IMR-90 (cell line): Measurements from ENCODE around the gene ITGB5. TPM values are rescaled to one million over a fixed set of nuclear protein-coding genes. Genes with fewer than 3 reads are reported as not detected.

Source experiments
- ATAC-seq: fragments of 200-7000 bp; cut with Tn5 transposase; 2 replicates; pipeline ENCODE4 v1.9.1; 2020; ENCODE audit warnings: low read depth, mild to moderate bottlenecking, moderate library complexity
- BruUV-seq: library from RNA; stranded (reverse); fragments of 400-500 nt; replicated peaks from 2 replicates; lab custom pipeline; 2021; lab: Mats Ljungman, UMichigan
- CTCF ChIA-PET: fragments of 300-600 bp; formaldehyde crosslinking; extraction: SDS; loops from one replicate; lab custom pipeline; 2021; ENCODE audit warnings: antibody characterized with exemption; lab: Yijun Ruan, JAX
- POLR2A ChIA-PET: fragments of 300-600 bp; sonication (Branson Sonifier 250); formaldehyde crosslinking; loops from one replicate; lab custom pipeline; 2022; ENCODE audit warnings: antibody characterized with exemption; ENCODE audit not compliant: unreplicated experiment; lab: Charles Lee
- DNase-seq: peaks from one replicate; pipeline ENCODE4 v3.0.0; 2013
- H2AFZ ChIP-seq: replicated peaks from 2 replicates; pipeline ENCODE3; 2013; ENCODE audit warnings: low read length, mild to moderate bottlenecking; ENCODE audit not compliant: poor library complexity
- H2AK5ac ChIP-seq: 2 replicates; pipeline ENCODE4 v1.6.1; 2013; ENCODE audit warnings: low read depth, low read length, inconsistent platforms
- H2AK9ac ChIP-seq: replicated peaks from 2 replicates; pipeline ENCODE3; 2013; ENCODE audit warnings: mild to moderate bottlenecking, low read depth, low read length, moderate library complexity; ENCODE audit not compliant: poor library complexity
- H2BK120ac ChIP-seq: 2 replicates; pipeline ENCODE4 v1.6.1; 2013; ENCODE audit warnings: low read depth, low read length, inconsistent platforms
- H2BK15ac ChIP-seq: 3 replicates; pipeline ENCODE4 v1.6.1; 2013; ENCODE audit warnings: low read depth, low read length, inconsistent platforms
- H2BK20ac ChIP-seq: 2 replicates; pipeline ENCODE4 v1.6.1; 2013; ENCODE audit warnings: low read depth, mild to moderate bottlenecking, inconsistent platforms, low read length, moderate library complexity
- H2BK5ac ChIP-seq: 2 replicates; pipeline ENCODE4 v1.6.1; 2013; ENCODE audit warnings: mild to moderate bottlenecking, low read depth, low read length, inconsistent platforms; ENCODE audit not compliant: poor library complexity, severe bottlenecking
- H3K14ac ChIP-seq: replicated peaks from 2 replicates; pipeline ENCODE4 v1.6.1; 2013; ENCODE audit warnings: low read depth, low read length, inconsistent platforms
- H3K18ac ChIP-seq: 2 replicates; pipeline ENCODE4 v1.6.1; 2013; ENCODE audit warnings: low read depth, low read length, control low read depth
- H3K23ac ChIP-seq: 2 replicates; pipeline ENCODE4 v1.6.1; 2013; ENCODE audit warnings: low read depth, low read length, inconsistent platforms
- H3K27ac ChIP-seq: 2 replicates; pipeline ENCODE4 v1.5.1; 2013; ENCODE audit warnings: mild to moderate bottlenecking, control low read depth, low read length; ENCODE audit not compliant: insufficient read depth
- H3K27me3 ChIP-seq: 2 replicates; pipeline ENCODE4 v1.6.1; 2013; ENCODE audit warnings: low read length; ENCODE audit not compliant: control insufficient read depth, insufficient read depth
- H3K36me3 ChIP-seq: 2 replicates; pipeline ENCODE4 v1.6.1; 2013; ENCODE audit warnings: low read length, mixed read lengths; ENCODE audit not compliant: control insufficient read depth, insufficient read depth
- H3K4ac ChIP-seq: 2 replicates; pipeline ENCODE4 v1.6.1; 2013; ENCODE audit warnings: low read depth, low read length, inconsistent platforms
- H3K4me1 ChIP-seq: 2 replicates; pipeline ENCODE4 v1.6.1; 2013; ENCODE audit warnings: low read length, mixed read lengths; ENCODE audit not compliant: control insufficient read depth, insufficient read depth
- H3K4me2 ChIP-seq: 2 replicates; pipeline ENCODE4 v1.6.1; 2013; ENCODE audit warnings: low read depth, mild to moderate bottlenecking, control low read depth, low read length, moderate library complexity
- H3K4me3 ChIP-seq: 2 replicates; pipeline ENCODE4 v1.5.1; 2013; ENCODE audit warnings: low read depth, mild to moderate bottlenecking, control low read depth, low read length, moderate library complexity; ENCODE audit not compliant: insufficient read depth
- H3K56ac ChIP-seq: 2 replicates; pipeline ENCODE4 v1.6.1; 2013; ENCODE audit warnings: low read length, inconsistent platforms; ENCODE audit not compliant: insufficient read depth; ENCODE audit errors: extremely low read depth
- H3K79me1 ChIP-seq, 2 experiments: 2 replicates each; pipeline ENCODE4 v1.6.1; 2013; ENCODE audit warnings: low read length in 2 of 2, inconsistent platforms in 1 of 2, low read depth in 1 of 2
- H3K9ac ChIP-seq: 2 replicates; pipeline ENCODE4 v1.6.1; 2013; ENCODE audit warnings: low read depth, low read length, control low read depth
- H3K9me1 ChIP-seq: 2 replicates; pipeline ENCODE4 v1.6.1; 2013; ENCODE audit warnings: low read length, inconsistent platforms; ENCODE audit not compliant: insufficient read depth
- H3K9me3 ChIP-seq: 2 replicates; pipeline ENCODE4 v1.6.1; 2013; ENCODE audit warnings: low read length; ENCODE audit not compliant: control insufficient read depth, insufficient read depth
- H4K20me1 ChIP-seq: 2 replicates; pipeline ENCODE4 v1.6.1; 2013; ENCODE audit warnings: low read length, inconsistent platforms; ENCODE audit not compliant: insufficient read depth
- H4K5ac ChIP-seq: 2 replicates; pipeline ENCODE4 v1.6.1; 2013; ENCODE audit warnings: mild to moderate bottlenecking, low read depth, low read length, control low read depth
- H4K8ac ChIP-seq, 2 experiments: 2 replicates each; pipeline ENCODE4 v1.6.1; 2013; ENCODE audit warnings: low read depth in 2 of 2, low read length in 2 of 2, control low read depth in 1 of 2, inconsistent platforms in 1 of 2
- H4K91ac ChIP-seq: 2 replicates; pipeline ENCODE4 v1.6.1; 2013; ENCODE audit warnings: low read depth, low read length, inconsistent platforms; ENCODE audit not compliant: insufficient read depth
- BHLHE40 ChIP-seq: fragments of 150-350 bp; IDR thresholded peaks from 2 replicates; pipeline ENCODE4 v1.6.1; 2016; ENCODE audit warnings: mild to moderate bottlenecking, low read depth, low read length
- CEBPB ChIP-seq: IDR thresholded peaks from 2 replicates; pipeline ENCODE4 v1.6.1; 2012; ENCODE audit warnings: low read depth, low read length, improper control_type of control experiment
- CHD1 ChIP-seq: IDR thresholded peaks from 2 replicates; pipeline ENCODE4 v1.6.1; 2012; ENCODE audit warnings: low read depth, low read length, improper control_type of control experiment
- FOS ChIP-seq: fragments of 150-350 bp; IDR thresholded peaks from 2 replicates; pipeline ENCODE4 v1.6.1; 2016; ENCODE audit warnings: low read depth, low read length
- MAZ ChIP-seq: IDR thresholded peaks from 2 replicates; pipeline ENCODE4 v1.6.1; 2012; ENCODE audit warnings: low read depth, mild to moderate bottlenecking, low read length, improper control_type of control experiment, moderate library complexity, borderline replicate concordance
- MXI1 ChIP-seq: IDR thresholded peaks from 2 replicates; pipeline ENCODE4 v1.6.1; 2012; ENCODE audit warnings: low read depth, mild to moderate bottlenecking, low read length, moderate library complexity, borderline replicate concordance
- NFE2L2 ChIP-seq: fragments of 150-350 bp; IDR thresholded peaks from 2 replicates; pipeline ENCODE4 v1.6.1; 2016; ENCODE audit warnings: low read depth, mild to moderate bottlenecking, low read length
- POLR2A ChIP-seq: IDR thresholded peaks from 2 replicates; pipeline ENCODE4 v1.6.1; 2012; ENCODE audit warnings: mild to moderate bottlenecking, low read depth, low read length
- RAD21 ChIP-seq: IDR thresholded peaks from 2 replicates; pipeline ENCODE4 v1.6.1; 2012; ENCODE audit warnings: low read length, improper control_type of control experiment
- RCOR1 ChIP-seq: IDR thresholded peaks from 2 replicates; pipeline ENCODE4 v1.6.1; 2012; ENCODE audit warnings: mild to moderate bottlenecking, low read length, improper control_type of control experiment; ENCODE audit not compliant: insufficient replicate concordance
- RFX5 ChIP-seq: IDR thresholded peaks from 2 replicates; pipeline ENCODE4 v1.8.0; 2012; ENCODE audit warnings: low read depth, mild to moderate bottlenecking, low read length, moderate library complexity
- WGBS, 2 experiments: methylation state at CpG; one replicate each; pipeline versions ENCODE4 v1.1.5 to v1.1.7; 2013; ENCODE audit warnings: missing lambda C conversion rate in 2 of 2; ENCODE audit not compliant: insufficient read length in 1 of 2; ENCODE audit errors: extremely low coverage in 2 of 2; 5-methylcytosine and 5-hydroxymethylcytosine counted together
- dilution Hi-C: fragments of 300-500 bp; cut with HindIII; formaldehyde crosslinking; loops from one replicate; pipeline ENCODE4 v1.14.3; 2018; ENCODE audit warnings: low sequenced_read_pairs; ENCODE audit not compliant: unreplicated experiment
- in situ Hi-C: fragments of 300-500 bp; cut with MboI; formaldehyde crosslinking; loops from 3 replicates; pipeline ENCODE4 v1.14.3; 2019; ENCODE audit warnings: low sequenced_read_pairs, inconsistent platforms, mixed read lengths
- intact Hi-C: fragments of 100-400 bp; cut with micrococcal nuclease; formaldehyde crosslinking; loops from 2 replicates; pipeline ENCODE4 v1.10.0; 2022
- polyA plus RNA-seq, 3 experiments: library from polyadenylated mRNA; depleted of rRNA; stranded (reverse); fragments of >200 nt; gene quantifications; 2 replicates each; pipeline ENCODE4 v1.2.3, GENCODE V29; 2012; ENCODE audit warnings: low replicate concordance in 1 of 3
- total RNA-seq: library from RNA; depleted of rRNA; stranded (reverse); fragments of >200 nt; gene quantifications from 2 replicates; pipeline ENCODE4 v1.2.3, GENCODE V29; 2012
- TF ChIP-seq, protein P1 (sequence below): fragments of 150-350 bp; IDR thresholded peaks from 2 replicates; pipeline ENCODE4 v1.6.1; 2016; ENCODE audit warnings: low read depth, mild to moderate bottlenecking, low read length, moderate library complexity, borderline replicate concordance
- TF ChIP-seq, protein P2 (sequence below): conservative IDR thresholded peaks from 2 replicates; pipeline ENCODE4 v1.5.1; 2012; ENCODE audit warnings: mild to moderate bottlenecking, low read depth, low read length, improper control_type of control experiment

Gene ITGB5
- total and polyA plus RNA-seq, 2 of the 4 experiments (the other 2 are of a cell fraction): 85.0 to 101 TPM

DNA sequence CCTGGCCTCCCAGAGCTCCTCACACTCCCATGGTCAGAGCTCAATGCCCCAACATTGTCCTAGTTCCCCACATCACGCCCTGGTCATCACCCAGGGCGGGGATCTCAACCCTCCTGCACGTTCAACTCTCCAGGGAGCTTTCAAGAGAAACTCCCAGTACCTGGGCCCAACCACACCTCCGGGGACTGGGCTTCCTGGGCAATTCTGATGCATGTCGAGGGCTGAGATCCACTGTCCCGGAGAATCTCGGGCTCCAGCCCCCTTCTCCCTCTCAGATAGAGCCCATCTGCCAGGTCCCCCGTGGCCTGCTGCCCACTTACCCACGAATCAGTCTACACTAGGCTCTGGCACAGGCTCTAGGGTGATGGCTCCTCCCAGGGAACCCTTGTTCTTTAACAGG lies 117.7 kb downstream of the ITGB5 start:
- Histone ChIP-seq H3K4me3 (no peak overlapping the region), H4K5ac (no peak overlapping the region), H2BK5ac (no peak overlapping the region), H3K56ac (no peak overlapping the region), H3K18ac (no peak overlapping the region), H4K91ac (no peak overlapping the region), H2AFZ (no peak overlapping the region), H3K36me3 (peaks cover 41% of the 10 kb centered on the region), H2AK9ac (peak overlapping the region; percentile 81), H3K27ac (no peak overlapping the region), H3K23ac (no peak overlapping the region), H2BK120ac (no peak overlapping the region), H2BK20ac (no peak overlapping the region), H2BK15ac (no peak overlapping the region), H3K9me1 (peaks cover 10% of the 10 kb centered on the region), H3K79me1 (peaks cover 0 to 38% of the 10 kb centered on the region in 2 experiments; a peak in 3 of 4 replicates), H3K4ac (no peak overlapping the region; the same call in 1 of the 2 replicates), H4K20me1 (peaks cover 2% of the 10 kb centered on the region; the same call in 1 of the 2 replicates), H3K4me2 (no peak overlapping the region), H3K9ac (no peak overlapping the region), H3K9me3 (no peaks in the 10 kb centered on the region), H3K27me3 (no peaks in the 10 kb centered on the region), H4K8ac (no peak overlapping the region), H3K14ac (no peak overlapping the region), H2AK5ac (no peak overlapping the region), H3K4me1 (peaks cover 12% of the 10 kb centered on the region)
- CTCF ChIA-PET: interaction anchor here (0.5 kb wide), 1 partner anchor 120 kb away, joined by 3 read pairs; no protein-coding TSS in a partner anchor
- DNase-seq (no peak), ATAC-seq (no peak)
- in situ Hi-C loops (loop anchor here (10.0 kb wide), 1 partner anchor 665 kb away; no protein-coding TSS in a partner anchor), dilution Hi-C loops (loop anchor here (25.0 kb wide), 1 partner anchor 118 kb away; the partner anchor contains the start of gene ITGB5), intact Hi-C loops (no loop called here)
- BruUV-seq: no TSS peak
- POLR2A ChIA-PET: no interaction called here
- no peak for TF ChIP-seq RAD21
- TF ChIP-seq POLR2A: no peak
- TF ChIP-seq RCOR1: no peak
- TF ChIP-seq MAZ: no peak
- TF ChIP-seq, protein P1, sequence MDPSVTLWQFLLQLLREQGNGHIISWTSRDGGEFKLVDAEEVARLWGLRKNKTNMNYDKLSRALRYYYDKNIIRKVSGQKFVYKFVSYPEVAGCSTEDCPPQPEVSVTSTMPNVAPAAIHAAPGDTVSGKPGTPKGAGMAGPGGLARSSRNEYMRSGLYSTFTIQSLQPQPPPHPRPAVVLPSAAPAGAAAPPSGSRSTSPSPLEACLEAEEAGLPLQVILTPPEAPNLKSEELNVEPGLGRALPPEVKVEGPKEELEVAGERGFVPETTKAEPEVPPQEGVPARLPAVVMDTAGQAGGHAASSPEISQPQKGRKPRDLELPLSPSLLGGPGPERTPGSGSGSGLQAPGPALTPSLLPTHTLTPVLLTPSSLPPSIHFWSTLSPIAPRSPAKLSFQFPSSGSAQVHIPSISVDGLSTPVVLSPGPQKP: no peak
- no peak for TF ChIP-seq RFX5
- TF ChIP-seq NFE2L2: no peak
- no peak for TF ChIP-seq MXI1
- TF ChIP-seq BHLHE40: no peak
- no peak for TF ChIP-seq CEBPB
- no peak for TF ChIP-seq FOS
- TF ChIP-seq, protein P2, sequence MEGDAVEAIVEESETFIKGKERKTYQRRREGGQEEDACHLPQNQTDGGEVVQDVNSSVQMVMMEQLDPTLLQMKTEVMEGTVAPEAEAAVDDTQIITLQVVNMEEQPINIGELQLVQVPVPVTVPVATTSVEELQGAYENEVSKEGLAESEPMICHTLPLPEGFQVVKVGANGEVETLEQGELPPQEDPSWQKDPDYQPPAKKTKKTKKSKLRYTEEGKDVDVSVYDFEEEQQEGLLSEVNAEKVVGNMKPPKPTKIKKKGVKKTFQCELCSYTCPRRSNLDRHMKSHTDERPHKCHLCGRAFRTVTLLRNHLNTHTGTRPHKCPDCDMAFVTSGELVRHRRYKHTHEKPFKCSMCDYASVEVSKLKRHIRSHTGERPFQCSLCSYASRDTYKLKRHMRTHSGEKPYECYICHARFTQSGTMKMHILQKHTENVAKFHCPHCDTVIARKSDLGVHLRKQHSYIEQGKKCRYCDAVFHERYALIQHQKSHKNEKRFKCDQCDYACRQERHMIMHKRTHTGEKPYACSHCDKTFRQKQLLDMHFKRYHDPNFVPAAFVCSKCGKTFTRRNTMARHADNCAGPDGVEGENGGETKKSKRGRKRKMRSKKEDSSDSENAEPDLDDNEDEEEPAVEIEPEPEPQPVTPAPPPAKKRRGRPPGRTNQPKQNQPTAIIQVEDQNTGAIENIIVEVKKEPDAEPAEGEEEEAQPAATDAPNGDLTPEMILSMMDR: no peak
- no peak for TF ChIP-seq CHD1
- 80% methylated on average over 1 of the region's 9 CpGs; no CpG with 5 or more reads in 1 of the 2 experiments for WGBS, 2 experiments
